Lung (tissue), 12 donors: ENCODE measurements around the gene C15orf40. TPM values are rescaled to one million over a fixed set of nuclear protein-coding genes. Genes with fewer than 3 reads are reported as not detected.

Experiments
- ATAC-seq: fragments of 200-7000 bp; cut with Tn5 transposase; one replicate; pipeline ENCODE4 v1.9.1; 2020; ENCODE audit warnings: moderate number of reproducible peaks; ENCODE audit not compliant: insufficient read depth, low FRiP score
- DNase-seq, 3 donors: peaks; one replicate each; pipeline ENCODE4 v3.0.0-alpha.2; 2013 to 2017
- H3K27ac ChIP-seq, 2 donors: one replicate each; pipeline ENCODE4 v1.5.1; 2013; ENCODE audit warnings: mild to moderate bottlenecking in 2 of 2, moderate library complexity in 2 of 2, control low read depth in 1 of 2, inconsistent platforms in 1 of 2, low read depth in 1 of 2, low read length in 1 of 2
- H3K27me3 ChIP-seq, 3 donors: one replicate each; pipeline ENCODE4 v1.5.1; 2013; ENCODE audit warnings: low read length in 2 of 3; ENCODE audit not compliant: control insufficient read depth in 3 of 3, insufficient read depth in 3 of 3
- H3K36me3 ChIP-seq, 4 donors: one replicate each; pipeline ENCODE4 v1.5.1; 2013; ENCODE audit warnings: low read length in 4 of 4, mild to moderate bottlenecking in 1 of 4, moderate library complexity in 1 of 4; ENCODE audit not compliant: control insufficient read depth in 4 of 4, insufficient read depth in 4 of 4
- H3K4me1 ChIP-seq, 5 donors: one replicate each; pipeline ENCODE4 v1.5.1; 2013; ENCODE audit warnings: low read length in 5 of 5, mild to moderate bottlenecking in 2 of 5, moderate library complexity in 1 of 5; ENCODE audit not compliant: control insufficient read depth in 5 of 5, insufficient read depth in 5 of 5
- H3K4me3 ChIP-seq: one replicate; pipeline ENCODE4 v1.5.1; 2013; ENCODE audit warnings: mild to moderate bottlenecking, control low read depth, moderate library complexity
- H3K9ac ChIP-seq, 2 donors: one replicate each; pipeline ENCODE4 v1.5.1; 2013; ENCODE audit warnings: low read length in 2 of 2, control low read depth in 1 of 2; ENCODE audit not compliant: insufficient read depth in 1 of 2
- H3K9me3 ChIP-seq, 4 donors: one replicate each; pipeline ENCODE4 v1.5.1; 2013; ENCODE audit warnings: low read length in 3 of 4, mild to moderate bottlenecking in 1 of 4, moderate library complexity in 1 of 4; ENCODE audit not compliant: control insufficient read depth in 4 of 4, insufficient read depth in 3 of 4
- CTCF ChIP-seq: IDR thresholded peaks from 2 replicates; pipeline ENCODE4 v1.5.1; 2012; ENCODE audit warnings: mild to moderate bottlenecking; ENCODE audit errors: control extremely low read depth, extremely low read depth
- WGBS, 2 donors: extraction: QIAGEN DNeasy Blood & Tissue Kit; methylation state at CpG; one replicate each; pipeline ENCODE4 v1.1.7; 2013; 5-methylcytosine and 5-hydroxymethylcytosine counted together
- polyA plus RNA-seq, 2 donors: library from polyadenylated mRNA; stranded (reverse); fragments of 200-250 nt; gene quantifications; one replicate each; pipeline ENCODE4 v1.2.1, GENCODE V29; 2013
- total RNA-seq, 2 donors: library from RNA; depleted of rRNA in 1 of 2; stranded (reverse); fragments of >200 nt in 1 of 2; gene quantifications; one replicate each; pipeline ENCODE4 v1.2.1, GENCODE V29; 2014 to 2021
- donor health status: control.
- donor health status: control.
- donor health status: Bipolar disorder and iron deficiency.
- donor health status: healthy.
- donor health status: DM: yes; HTN: yes; CAD: no.

The C15orf40 gene
- total and polyA plus RNA-seq, 4 donors: 16.7 to 26.1 (median 21.7) TPM

DNA sequence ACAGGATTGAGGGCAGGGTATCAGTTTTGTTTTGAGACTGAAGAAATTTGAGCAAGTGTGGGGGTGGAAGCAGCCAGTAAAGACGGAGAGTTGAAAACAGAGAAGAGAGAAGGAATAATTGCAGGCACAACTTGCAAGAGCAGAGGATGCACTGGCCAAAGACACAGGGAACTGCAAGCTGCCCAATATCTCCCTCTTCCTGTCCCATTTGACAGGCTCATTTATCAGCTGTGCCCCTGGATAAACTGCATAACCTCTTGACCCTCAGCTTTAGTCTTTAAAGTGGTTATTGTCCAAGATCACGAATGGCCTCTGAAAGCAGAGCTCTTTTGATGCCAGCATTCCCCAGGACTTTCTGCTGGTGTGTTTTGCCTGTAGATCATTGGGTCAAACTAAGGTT, 30.5 kb downstream of the C15orf40 start:
- Histone ChIP-seq H3K4me3 (no peak overlapping the region), H3K27ac (no peak overlapping the region), H3K27me3 (no peaks in the 10 kb centered on the region), H3K36me3 (no peaks in the 10 kb centered on the region), H3K9me3 (no peaks in the 10 kb centered on the region), H3K9ac (no peak overlapping the region), H3K4me1 (peaks cover 0 to 6% (median 2%) of the 10 kb centered on the region in 5 donors)
- DNase-seq: no peak
- TF ChIP-seq CTCF: no peak
- no peak for ATAC-seq
- 53 to 69% methylated on average over 2 of the region's 2 CpGs for WGBS, 2 donors

DNA sequence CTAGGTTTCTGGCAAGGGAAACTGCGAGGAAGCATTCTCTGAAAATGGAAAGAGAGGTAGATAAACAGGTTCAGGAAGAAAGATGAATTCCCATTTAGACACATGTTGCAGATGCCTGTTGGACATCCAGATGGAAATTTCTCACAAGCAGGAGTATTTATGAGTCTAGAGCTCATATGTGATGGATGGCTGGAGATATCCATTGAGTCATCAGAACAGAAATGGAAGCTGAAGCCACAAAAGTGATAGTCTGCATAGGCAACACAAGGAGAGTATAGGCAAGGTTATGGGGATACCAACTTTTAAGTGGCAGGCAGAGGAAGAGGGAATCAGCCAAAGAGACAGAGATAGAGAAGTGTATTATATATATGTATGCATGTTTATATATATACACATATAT, 31.7 kb downstream of the C15orf40 start:
- no peak overlapping the region for H3K9ac ChIP-seq
- H3K27me3 ChIP-seq: no peaks in the 10 kb centered on the region
- DNase-seq: no peak
- H3K36me3 ChIP-seq: no peaks in the 10 kb centered on the region
- no peak overlapping the region for H3K4me3 ChIP-seq
- no peaks in the 10 kb centered on the region for H3K9me3 ChIP-seq
- H3K27ac ChIP-seq: no peak overlapping the region
- no peak for TF ChIP-seq CTCF
- WGBS, 2 donors: 93 to 95% methylated on average over 1 of the region's 1 CpG
- no peaks in the 10 kb centered on the region for H3K4me1 ChIP-seq
- ATAC-seq: no peak

DNA sequence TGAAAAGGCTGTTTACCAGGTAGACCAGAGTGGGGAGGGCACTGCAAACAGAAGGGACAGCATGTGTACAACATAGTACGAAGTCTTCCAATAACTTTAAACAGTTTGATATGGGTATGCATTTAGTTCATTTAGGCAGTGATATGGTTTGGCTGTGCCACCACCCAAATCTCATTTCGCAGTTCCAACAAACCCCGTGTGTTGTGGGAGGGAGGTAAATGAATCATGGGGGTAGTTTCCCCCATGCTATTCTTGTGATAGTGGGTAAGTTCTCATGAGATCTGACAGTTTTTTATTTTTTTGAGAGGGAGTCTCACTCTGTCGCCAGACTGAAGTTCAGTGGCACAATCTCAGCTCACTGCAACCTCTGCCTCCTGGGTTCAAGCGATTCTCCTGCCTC, 33.0 kb downstream of the C15orf40 start:
- no peak overlapping the region for H3K9ac ChIP-seq
- whole genome bisulfite sequencing, 2 donors: 95% methylated on average over 5 of the region's 5 CpGs
- no peaks in the 10 kb centered on the region for H3K36me3 ChIP-seq
- H3K27me3 ChIP-seq: no peaks in the 10 kb centered on the region
- no peak overlapping the region for H3K4me3 ChIP-seq
- no peaks in the 10 kb centered on the region for H3K4me1 ChIP-seq
- ATAC-seq: no peak
- H3K9me3 ChIP-seq: no peaks in the 10 kb centered on the region
- no peak overlapping the region for H3K27ac ChIP-seq
- DNase-seq: no peak
- TF ChIP-seq CTCF: no peak

GRCh38 chr15:82977076-82977475, 34.4 kb downstream of the C15orf40 start:
- Histone ChIP-seq H3K9ac (no peak overlapping the region), H3K27me3 (no peaks in the 10 kb centered on the region), H3K27ac (no peak overlapping the region), H3K9me3 (no peaks in the 10 kb centered on the region), H3K36me3 (no peaks in the 10 kb centered on the region), H3K4me3 (no peak overlapping the region), H3K4me1 (peaks cover 0 to under 1% (median 0%) of the 10 kb centered on the region in 5 donors)
- no peak for ATAC-seq
- TF ChIP-seq CTCF: no peak
- WGBS, 2 donors: 86 to 96% methylated on average over 1 of the region's 1 CpG
- no peak for DNase-seq
